ENCODE results near the gene ATG101.

Gene ATG101

GRCh38 chr12:52059582-52060497 is 9.9 kb upstream of the ATG101 start:
- peak; percentile 77 for DNase-seq (ENCODE audit: low read depth)
- no peak overlapping the region for H3K4me3 ChIP-seq (replicated peaks; ENCODE audit: low read depth, low read length)
- no peak for TF ChIP-seq CTCF (IDR thresholded peaks at IDR 0.05; ENCODE audit: low read length, missing control alignments)

- DNase-seq (ENCODE audit: low read depth) = peak; percentile 62
- no peak for TF ChIP-seq CTCF (IDR thresholded peaks at IDR 0.05; ENCODE audit: low read length, missing control alignments)
- no peak overlapping the region for H3K4me3 ChIP-seq (replicated peaks; ENCODE audit: low read depth, low read length)
These were observed 9.1 kb upstream of the ATG101 start for GRCh38 chr12:52060498-52061177.

- no peak overlapping the region for H3K4me3 ChIP-seq (replicated peaks; ENCODE audit: low read depth, low read length)
- no peak for TF ChIP-seq CTCF (IDR thresholded peaks at IDR 0.05; ENCODE audit: low read length, missing control alignments)
- no peak for DNase-seq (ENCODE audit: low read depth)
These were observed 8.2 kb upstream of the ATG101 start for GRCh38 chr12:52061470-52062166.

- DNase-seq (ENCODE audit: low read depth) = no peak
- H3K4me3 ChIP-seq (replicated peaks; ENCODE audit: low read depth, low read length) = no peak overlapping the region
- no peak for TF ChIP-seq CTCF (IDR thresholded peaks at IDR 0.05; ENCODE audit: low read length, missing control alignments)
These were observed 7.4 kb upstream of the ATG101 start for GRCh38 chr12:52062167-52063081.

GRCh38 chr12:52063082-52063924 is 6.5 kb upstream of the ATG101 start:
- TF ChIP-seq CTCF (IDR thresholded peaks at IDR 0.05; ENCODE audit: low read length, missing control alignments) = no peak
- no peak for DNase-seq (ENCODE audit: low read depth)
- H3K4me3 ChIP-seq (replicated peaks; ENCODE audit: low read depth, low read length) = no peak overlapping the region

All from fibroblast of pulmonary artery (primary cell).